Left colon (tissue), 2 donors: ENCODE measurements around the gene ASCL4. TPM values are rescaled to one million over a fixed set of nuclear protein-coding genes. Genes with fewer than 3 reads are reported as not detected.

Source experiments
- ATAC-seq: fragments of 200-7000 bp; cut with Tn5 transposase; one replicate; pipeline ENCODE4 v1.9.1; 2020; ENCODE audit warnings: mild to moderate bottlenecking, moderate library complexity
- DNase-seq, 2 donors: peaks; one replicate each; pipeline ENCODE4 v3.0.0-alpha.2; 2020
- intact Hi-C, 2 donors: fragments of 100-400 bp; cut with DNase I in 1 of 2; cut with micrococcal nuclease in 1 of 2; formaldehyde crosslinking; loops; one replicate each; pipeline versions ENCODE4 v1.11.2 to v1.14.0; 2022; cut with DNase I, micrococcal nuclease
- total RNA-seq, 2 donors: library from RNA; stranded (reverse); fragmentation: NEBNext Ultra II Directional; extraction: Animal tissue kit (Norgen Biotek cat#: 25700); gene quantifications; one replicate each; pipeline ENCODE4 v1.2.1, GENCODE V29; 2021
- donor health status: DM: no; HTN: no; CAD: no.
- donor health status: DM: yes; HTN: yes; CAD: no.

ASCL4 gene
- total RNA-seq, 2 donors from 2014 or later, result not detected

- intact Hi-C loops, result no loop called here
- ATAC-seq (no peak), DNase-seq (no peak)
These were observed 703 bp downstream of the ASCL4 start for GRCh38 chr12:107775093-107775721.

- ATAC-seq (no peak), DNase-seq (no peak)
- intact Hi-C loops, result no loop called here
These were observed 1.7 kb downstream of the ASCL4 start for GRCh38 chr12:107776171-107776570.

GRCh38 chr12:107778383-107779025, 4.0 kb downstream of the ASCL4 start:
- intact Hi-C loops, result no loop called here
- ATAC-seq, result peak; percentile 99
- DNase-seq, result peak; percentile 38 to 52

- DNase-seq, result no peak
- ATAC-seq, result no peak
- intact Hi-C loops, result no loop called here
These were observed 4.8 kb downstream of the ASCL4 start for GRCh38 chr12:107779077-107779831.

GRCh38 chr12:107780298-107780697, 5.8 kb downstream of the ASCL4 start:
- DNase-seq, result no peak
- intact Hi-C loops, result no loop called here
- ATAC-seq, result no peak

- DNase-seq, result no peak
- intact Hi-C loops, result no loop called here
- no peak for ATAC-seq
These were observed 7.6 kb downstream of the ASCL4 start for GRCh38 chr12:107782067-107782466.

- ATAC-seq, result no peak
- intact Hi-C loops, result no loop called here
- DNase-seq, result no peak
These were observed 9.2 kb downstream of the ASCL4 start for GRCh38 chr12:107783406-107784376.

GRCh38 chr12:107788281-107788680, 13.8 kb downstream of the ASCL4 start:
- intact Hi-C loops, result no loop called here
- DNase-seq (no peak), ATAC-seq (no peak)

- ATAC-seq (no peak), DNase-seq (no peak)
- intact Hi-C loops, result no loop called here
These were observed 14.4 kb downstream of the ASCL4 start for GRCh38 chr12:107788690-107789458.

GRCh38 chr12:107791465-107792089, 17.1 kb downstream of the ASCL4 start:
- DNase-seq (no peak), ATAC-seq (no peak)
- intact Hi-C loops, result no loop called here

GRCh38 chr12:107794451-107794850, 19.9 kb downstream of the ASCL4 start:
- ATAC-seq (no peak), DNase-seq (no peak)
- intact Hi-C loops, result no loop called here

GRCh38 chr12:107798580-107798979, 24.1 kb downstream of the ASCL4 start:
- intact Hi-C loops, result no loop called here
- ATAC-seq (no peak), DNase-seq (no peak)

GRCh38 chr12:107801150-107801549, 26.6 kb downstream of the ASCL4 start:
- intact Hi-C loops, result no loop called here
- DNase-seq (no peak), ATAC-seq (no peak)

- no peak for ATAC-seq
- intact Hi-C loops, result no loop called here
These were observed 28.6 kb downstream of the ASCL4 start for GRCh38 chr12:107803092-107803491.

GRCh38 chr12:107805488-107806180, 31.1 kb downstream of the ASCL4 start:
- no peak for ATAC-seq
- no peak for DNase-seq

More at GRCh38 chr12:107803092-107803491, 28.6 kb downstream of the ASCL4 start:
- DNase-seq, result no peak

GRCh38 chr12:107807471-107808150, 33.1 kb downstream of the ASCL4 start:
- ATAC-seq (no peak), DNase-seq (no peak)
- intact Hi-C loops, result no loop called here

More at GRCh38 chr12:107805488-107806180, 31.1 kb downstream of the ASCL4 start:
- intact Hi-C loops, result no loop called here

- ATAC-seq, result no peak
- DNase-seq, result no peak
- intact Hi-C loops, result no loop called here
These were observed 42.7 kb downstream of the ASCL4 start for GRCh38 chr12:107817250-107817649.
